Dedifferentiated amniotic fluid mesenchymal stem cell (primary cell): ENCODE measurements around the gene PKDCC.

Source experiments
- DNase-seq: peaks from one replicate; pipeline ENCODE4 v3.0.0-alpha.2; 2016; ENCODE audit errors: extremely low spot score

The PKDCC gene

DNA sequence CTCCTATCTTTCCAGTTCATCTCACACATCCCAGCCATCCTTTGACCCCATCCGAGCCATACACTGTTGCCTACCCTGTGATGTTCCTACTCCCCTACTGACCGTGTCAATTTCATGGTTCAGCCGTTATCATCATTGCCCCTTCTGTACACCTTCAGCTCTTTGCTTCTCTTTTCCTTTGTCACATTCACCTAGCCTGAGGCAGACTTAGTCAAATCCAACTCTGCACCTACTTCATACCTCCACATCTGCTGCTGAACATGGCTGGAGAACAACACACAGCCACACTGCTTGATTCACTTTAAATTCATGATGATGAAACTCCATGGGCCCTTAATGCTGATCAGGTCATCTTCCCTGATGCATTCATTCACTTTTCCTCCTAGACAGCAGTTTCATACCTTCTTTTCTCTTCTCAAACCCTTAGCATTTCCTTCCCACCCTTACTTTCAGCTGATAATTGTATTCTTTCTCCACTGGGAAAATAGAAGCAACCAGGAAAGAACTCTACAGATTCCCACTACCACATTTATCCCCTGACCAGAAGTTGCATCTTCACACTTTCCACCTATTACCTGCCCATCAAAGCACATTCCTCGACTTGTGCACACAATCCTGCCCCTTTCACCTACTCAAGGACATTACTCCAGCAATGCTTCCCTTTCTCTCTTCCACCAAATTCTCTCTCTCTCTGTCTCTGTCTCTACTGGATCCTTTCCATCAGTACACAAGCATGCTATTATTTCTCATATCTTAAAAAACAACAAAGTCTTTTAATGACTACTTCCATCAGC is 59.6 kb downstream of the PKDCC start:
- no peak for DNase-seq
